GM18870 (cell line): ENCODE results near the gene CEP20.
"Not testable (repeated sequence)": the region's sequence is repeated elsewhere in the genome, so short reads cannot be mapped to it uniquely, and the experiment has no call there.

Experiments used
- ATAC-seq: cut with Tn5 transposase; IDR thresholded peaks from one replicate; pipeline ENCODE4 v1.9.1; 2021; ENCODE audit warnings: moderate library complexity; ENCODE audit not compliant: unreplicated experiment

CEP20 gene

GRCh38 chr16:15888072-15888976, at the start of gene CEP20:
TSS of gene CEP20 (minus strand) at chr16:15888603. CDS start at chr16:15888585, 18 bp downstream.
- ATAC-seq, result peak; percentile 89

GRCh38 chr16:15936809-15937208, 48.4 kb upstream of the CEP20 start:
- ATAC-seq, result not testable (repeated sequence)

- ATAC-seq, result no peak
Observed at GRCh38 chr16:15934991-15935390, 46.6 kb upstream of the CEP20 start.

- no peak for ATAC-seq
Observed at GRCh38 chr16:15933781-15934180, 45.4 kb upstream of the CEP20 start.

- no peak for ATAC-seq
Observed at GRCh38 chr16:15932939-15933338, 44.5 kb upstream of the CEP20 start.

GRCh38 chr16:15928261-15929104, 40.1 kb upstream of the CEP20 start:
- no peak for ATAC-seq

- no peak for ATAC-seq
Observed at GRCh38 chr16:15925631-15926030, 37.2 kb upstream of the CEP20 start.

- ATAC-seq, result no peak
Observed at GRCh38 chr16:15924996-15925395, 36.6 kb upstream of the CEP20 start.

GRCh38 chr16:15919331-15919730, 30.9 kb upstream of the CEP20 start:
- no peak for ATAC-seq

- ATAC-seq, result not testable (repeated sequence)
Observed at GRCh38 chr16:15918314-15918713, 29.9 kb upstream of the CEP20 start.

GRCh38 chr16:15916323-15916722, 27.9 kb upstream of the CEP20 start:
- no peak for ATAC-seq

GRCh38 chr16:15915555-15916081, 27.2 kb upstream of the CEP20 start:
- no peak for ATAC-seq

- ATAC-seq, result no peak
Observed at GRCh38 chr16:15913046-15913698, 24.8 kb upstream of the CEP20 start.

- no peak for ATAC-seq
Observed at GRCh38 chr16:15911198-15911597, 22.8 kb upstream of the CEP20 start.

GRCh38 chr16:15907863-15908478, 19.6 kb upstream of the CEP20 start:
- ATAC-seq, result peak; percentile 96

GRCh38 chr16:15906439-15906838, 18.0 kb upstream of the CEP20 start:
- ATAC-seq, result no peak

GRCh38 chr16:15903960-15904359, 15.6 kb upstream of the CEP20 start:
- no peak for ATAC-seq

GRCh38 chr16:15900901-15901500, 12.6 kb upstream of the CEP20 start:
- no peak for ATAC-seq

GRCh38 chr16:15900357-15900756, 12.0 kb upstream of the CEP20 start:
- ATAC-seq, result no peak

GRCh38 chr16:15899538-15900100, 11.2 kb upstream of the CEP20 start:
- ATAC-seq, result peak; percentile 63
